ENCODE results near the gene ZNF76. TPM values are rescaled to one million over a fixed set of nuclear protein-coding genes. Genes with fewer than 3 reads are reported as not detected.
"Not testable (repeated sequence)": the region's sequence is repeated elsewhere in the genome, so short reads cannot be mapped to it uniquely, and the experiment has no call there.

The ZNF76 gene
- total and polyA plus RNA-seq, 7 donors, result 17.9 to 37.3 (median 24.6) TPM

DNA sequence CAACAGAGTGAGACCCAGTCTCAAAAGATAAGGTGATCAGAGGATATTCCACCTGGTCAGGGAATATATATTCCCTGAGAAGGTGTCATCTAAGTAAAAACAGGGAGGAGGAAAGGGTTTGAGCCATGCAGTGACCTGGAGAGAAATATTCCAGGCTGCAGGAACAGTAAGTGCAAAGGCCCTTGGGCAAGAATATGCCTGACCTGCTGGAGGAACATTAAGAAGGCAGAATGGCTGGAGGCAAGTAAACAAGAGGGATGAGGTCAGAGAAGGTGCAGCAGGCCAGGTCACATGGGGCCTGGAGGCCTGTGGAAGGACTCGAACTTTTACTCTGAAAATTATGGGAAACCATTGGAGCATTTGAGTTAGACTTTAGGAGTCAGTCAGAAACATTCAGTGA, 44.8 kb downstream of the ZNF76 start:
- 74 to 83% (median 75%) methylated on average over 1 of the region's 1 CpG for WGBS, 3 donors
- Histone ChIP-seq H3K36me3 (ENCODE audit: insufficient read depth in 1 of 2, low read depth in 1 of 2) (no peaks in the 10 kb centered on the region), H3K9me3 (no peaks in the 10 kb centered on the region), H3K27me3 (ENCODE audit: insufficient read depth in 3 of 3, low read length in 2 of 3) (no peaks in the 10 kb centered on the region), H3K4me3 (no peak overlapping the region), H3K4me1 (peaks cover 10% of the 10 kb centered on the region), H3K27ac (no peak overlapping the region)
- intact Hi-C loops (cut with DNase I), result no loop called here
- TF ChIP-seq, protein P1, sequence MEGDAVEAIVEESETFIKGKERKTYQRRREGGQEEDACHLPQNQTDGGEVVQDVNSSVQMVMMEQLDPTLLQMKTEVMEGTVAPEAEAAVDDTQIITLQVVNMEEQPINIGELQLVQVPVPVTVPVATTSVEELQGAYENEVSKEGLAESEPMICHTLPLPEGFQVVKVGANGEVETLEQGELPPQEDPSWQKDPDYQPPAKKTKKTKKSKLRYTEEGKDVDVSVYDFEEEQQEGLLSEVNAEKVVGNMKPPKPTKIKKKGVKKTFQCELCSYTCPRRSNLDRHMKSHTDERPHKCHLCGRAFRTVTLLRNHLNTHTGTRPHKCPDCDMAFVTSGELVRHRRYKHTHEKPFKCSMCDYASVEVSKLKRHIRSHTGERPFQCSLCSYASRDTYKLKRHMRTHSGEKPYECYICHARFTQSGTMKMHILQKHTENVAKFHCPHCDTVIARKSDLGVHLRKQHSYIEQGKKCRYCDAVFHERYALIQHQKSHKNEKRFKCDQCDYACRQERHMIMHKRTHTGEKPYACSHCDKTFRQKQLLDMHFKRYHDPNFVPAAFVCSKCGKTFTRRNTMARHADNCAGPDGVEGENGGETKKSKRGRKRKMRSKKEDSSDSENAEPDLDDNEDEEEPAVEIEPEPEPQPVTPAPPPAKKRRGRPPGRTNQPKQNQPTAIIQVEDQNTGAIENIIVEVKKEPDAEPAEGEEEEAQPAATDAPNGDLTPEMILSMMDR (IDR thresholded peaks at IDR 0.05), result no peak
- no peak for ATAC-seq
- DNase-seq, result no peak

DNA sequence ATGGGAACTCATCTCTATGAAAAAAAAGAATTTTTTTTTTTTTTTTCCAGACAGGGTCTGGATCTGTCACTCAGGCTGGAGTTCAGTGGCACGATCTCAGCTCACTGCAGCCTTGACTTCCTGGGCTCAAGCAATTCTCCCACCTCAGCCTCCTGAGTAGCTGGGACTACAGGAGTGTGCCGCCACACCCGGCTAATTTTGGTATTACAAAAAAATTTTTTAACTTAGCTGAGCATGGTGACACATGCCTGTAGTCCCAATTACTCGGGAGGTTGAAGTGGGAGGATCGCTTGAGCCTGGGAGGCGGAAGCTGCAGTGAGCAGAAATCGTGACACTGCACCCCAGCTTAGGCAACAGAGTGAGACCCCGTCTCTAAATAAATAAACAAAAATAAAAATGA, 45.6 kb downstream of the ZNF76 start:
- no peak for DNase-seq
- Histone ChIP-seq H3K4me1 (peaks cover 10% of the 10 kb centered on the region), H3K27me3 (ENCODE audit: insufficient read depth in 3 of 3, low read length in 2 of 3) (no peaks in the 10 kb centered on the region), H3K36me3 (ENCODE audit: insufficient read depth in 1 of 2, low read depth in 1 of 2) (no peaks in the 10 kb centered on the region), H3K9me3 (no peaks in the 10 kb centered on the region), H3K4me3 (no peak overlapping the region), H3K27ac (no peak overlapping the region)
- intact Hi-C loops (cut with DNase I), result no loop called here
- TF ChIP-seq, protein P1 (IDR thresholded peaks at IDR 0.05), result no peak
- 91 to 95% (median 93%) methylated on average over 8 of the region's 8 CpGs for WGBS, 3 donors
- ATAC-seq, result no peak

DNA sequence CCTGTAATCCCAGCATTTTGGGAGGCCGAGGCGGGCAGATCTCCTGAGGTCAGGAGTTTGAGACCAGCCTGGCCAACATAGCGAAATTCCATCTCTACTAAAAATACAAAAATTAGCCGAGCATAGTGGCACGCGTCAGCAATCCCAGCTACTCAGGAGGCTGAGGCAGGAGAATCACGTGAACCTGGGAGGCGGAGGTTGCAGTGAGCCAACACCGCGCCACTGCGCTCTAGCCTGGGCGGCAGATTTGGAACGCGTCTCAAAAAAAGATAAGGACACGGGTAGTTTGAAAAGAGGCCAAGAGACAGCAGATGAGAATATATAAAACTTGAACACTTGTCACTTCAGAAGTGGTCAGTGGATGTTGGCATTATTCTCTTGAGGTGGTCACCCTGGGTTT, 47.6 kb downstream of the ZNF76 start:
- H3K27me3 ChIP-seq (ENCODE audit: insufficient read depth in 3 of 3, low read length in 2 of 3); H3K4me1 ChIP-seq; H3K4me3 ChIP-seq; DNase-seq; intact Hi-C loops (cut with DNase I); H3K9me3 ChIP-seq; H3K27ac ChIP-seq; ATAC-seq; H3K36me3 ChIP-seq (ENCODE audit: insufficient read depth in 1 of 2, low read depth in 1 of 2): not testable (repeated sequence)
- 83 to 87% (median 83%) methylated on average over 15 of the region's 15 CpGs for WGBS, 3 donors

DNA sequence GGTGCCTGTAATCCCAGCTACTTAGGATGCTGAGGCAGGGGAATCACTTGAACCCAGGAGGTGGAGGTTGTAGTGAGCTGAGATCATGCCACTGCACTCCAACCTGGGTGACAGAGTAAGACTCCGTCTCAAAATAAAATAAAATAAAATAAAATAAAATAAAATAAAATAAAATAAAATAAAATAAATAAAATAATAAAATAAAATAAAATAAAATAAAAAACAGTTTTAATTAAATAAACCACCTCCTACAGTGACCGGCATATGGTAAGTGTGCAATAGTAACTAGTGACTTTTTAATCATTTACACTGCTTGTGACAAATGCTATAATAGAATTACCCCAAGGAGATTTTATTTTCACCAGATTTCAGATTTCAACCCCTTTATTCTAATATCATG, 49.0 kb downstream of the ZNF76 start:
- 90 to 97% (median 91%) methylated on average over 2 of the region's 2 CpGs for WGBS, 3 donors

DNA sequence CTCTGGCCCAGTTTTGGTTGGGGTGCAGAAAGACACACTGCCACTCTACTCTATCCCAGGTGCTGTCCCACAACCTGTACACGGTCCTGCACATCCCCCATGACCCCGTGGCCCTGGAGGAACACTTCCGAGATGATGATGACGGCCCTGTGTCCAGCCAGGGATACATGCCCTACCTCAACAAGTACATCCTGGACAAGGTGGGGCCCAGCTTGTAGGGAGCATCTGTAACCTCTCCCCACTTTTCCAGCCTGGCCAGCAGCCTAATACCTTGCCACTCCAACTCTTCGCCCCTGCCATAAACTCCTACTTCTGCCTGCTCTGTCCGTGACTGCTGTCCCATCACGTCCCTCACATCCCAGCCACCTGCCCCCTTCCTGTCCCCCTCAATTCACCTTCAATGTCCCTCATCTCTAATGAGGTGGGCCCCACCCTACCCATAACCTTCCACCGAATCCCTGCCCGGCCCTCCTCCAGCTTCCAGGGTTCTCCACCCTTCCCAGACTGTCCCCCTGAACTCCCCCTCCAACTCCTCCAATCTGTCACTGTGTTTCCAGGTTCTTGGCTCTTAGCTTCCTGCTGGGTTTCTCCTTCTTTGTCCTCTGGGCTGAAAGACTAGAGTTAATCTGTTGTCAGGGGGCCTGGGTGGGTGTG, 50.2 kb downstream of the ZNF76 start:
- no peak overlapping the region for H3K4me3 ChIP-seq
- H3K36me3 ChIP-seq (ENCODE audit: insufficient read depth in 1 of 2, low read depth in 1 of 2), result no peaks in the 10 kb centered on the region
- 86 to 89% (median 88%) methylated on average over 9 of the region's 9 CpGs for WGBS, 3 donors
- no peaks in the 10 kb centered on the region for H3K4me1 ChIP-seq
- H3K27ac ChIP-seq, result no peak overlapping the region
- ATAC-seq (no peak), DNase-seq (no peak)
- no peaks in the 10 kb centered on the region for H3K27me3 ChIP-seq (ENCODE audit: insufficient read depth in 3 of 3, low read length in 2 of 3)
- intact Hi-C loops (cut with DNase I), result no loop called here
- no peaks in the 10 kb centered on the region for H3K9me3 ChIP-seq
- TF ChIP-seq, protein P1 (IDR thresholded peaks at IDR 0.05), result no peak

More for the DNA sequence above, 49.0 kb downstream of the ZNF76 start:
- intact Hi-C loops (cut with DNase I); DNase-seq; H3K27me3 ChIP-seq (ENCODE audit: insufficient read depth in 3 of 3, low read length in 2 of 3); H3K9me3 ChIP-seq; H3K4me1 ChIP-seq; H3K27ac ChIP-seq; ATAC-seq; H3K4me3 ChIP-seq; H3K36me3 ChIP-seq (ENCODE audit: insufficient read depth in 1 of 2, low read depth in 1 of 2): not testable (repeated sequence)

All from psoas muscle (tissue), 8 donors.